Kidney tubule cell (primary cell): ENCODE measurements around the gene PLCXD1.
A peak's percentile ranks its signal among the peaks of the same experiment; 100 is the strongest.
"Not testable (repeated sequence)": the region's sequence is repeated elsewhere in the genome, so short reads cannot be mapped to it uniquely, and the experiment has no call there.

ENCODE experiments used
- DNase-seq: peaks from one replicate; pipeline ENCODE4 v3.0.0-alpha.2; 2018; ENCODE audit warnings: low spot score

Gene PLCXD1, protein sequence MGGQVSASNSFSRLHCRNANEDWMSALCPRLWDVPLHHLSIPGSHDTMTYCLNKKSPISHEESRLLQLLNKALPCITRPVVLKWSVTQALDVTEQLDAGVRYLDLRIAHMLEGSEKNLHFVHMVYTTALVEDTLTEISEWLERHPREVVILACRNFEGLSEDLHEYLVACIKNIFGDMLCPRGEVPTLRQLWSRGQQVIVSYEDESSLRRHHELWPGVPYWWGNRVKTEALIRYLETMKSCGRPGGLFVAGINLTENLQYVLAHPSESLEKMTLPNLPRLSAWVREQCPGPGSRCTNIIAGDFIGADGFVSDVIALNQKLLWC

DNA sequence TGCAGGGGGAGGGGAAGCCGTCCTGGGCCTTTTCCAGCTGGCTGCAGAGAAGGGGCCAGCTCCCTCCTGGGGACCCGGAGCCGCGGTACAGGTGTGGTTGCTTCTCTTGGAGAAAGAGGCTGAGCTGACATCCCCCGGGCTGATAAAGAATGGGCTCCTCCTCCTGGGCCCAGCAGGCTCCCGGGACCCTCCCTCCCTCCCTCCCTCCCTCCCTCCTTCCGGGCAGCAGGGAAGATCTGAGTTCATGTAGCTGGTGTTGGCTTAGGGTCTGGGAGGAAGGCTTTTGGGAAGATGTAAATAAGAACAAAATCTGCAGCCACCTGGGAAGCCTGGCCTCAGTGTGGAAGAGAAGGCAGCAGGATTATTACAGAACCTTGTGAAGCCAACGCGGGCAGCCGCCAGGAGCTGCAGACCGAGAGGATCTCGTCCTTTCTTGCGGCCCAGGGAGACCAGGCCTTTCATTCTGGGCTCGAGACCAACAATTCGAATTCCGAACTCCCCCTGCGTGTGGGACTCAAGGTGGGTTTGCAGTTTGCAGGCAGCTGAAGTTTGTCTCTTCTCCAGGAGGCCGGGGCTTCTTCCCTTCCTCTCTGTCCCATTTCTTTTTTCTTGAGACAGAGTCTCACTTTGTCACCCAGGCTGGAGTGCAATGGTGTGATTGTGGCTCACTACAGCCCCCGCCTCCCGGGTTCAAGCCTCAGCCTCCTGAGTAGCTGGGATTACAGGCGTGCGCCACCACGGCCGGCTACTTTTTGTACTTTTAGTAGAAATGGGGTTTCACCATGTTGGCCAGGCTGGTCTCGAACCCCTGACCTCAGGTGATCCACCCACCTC is at the start of gene PLCXD1:
Gene PLCXD1 (plus strand): TSS at position 216 of the 834 bp plus-strand sequence. CDS start 2,807 bp downstream, outside the sequence.
- peak; percentile 13 for DNase-seq

DNA sequence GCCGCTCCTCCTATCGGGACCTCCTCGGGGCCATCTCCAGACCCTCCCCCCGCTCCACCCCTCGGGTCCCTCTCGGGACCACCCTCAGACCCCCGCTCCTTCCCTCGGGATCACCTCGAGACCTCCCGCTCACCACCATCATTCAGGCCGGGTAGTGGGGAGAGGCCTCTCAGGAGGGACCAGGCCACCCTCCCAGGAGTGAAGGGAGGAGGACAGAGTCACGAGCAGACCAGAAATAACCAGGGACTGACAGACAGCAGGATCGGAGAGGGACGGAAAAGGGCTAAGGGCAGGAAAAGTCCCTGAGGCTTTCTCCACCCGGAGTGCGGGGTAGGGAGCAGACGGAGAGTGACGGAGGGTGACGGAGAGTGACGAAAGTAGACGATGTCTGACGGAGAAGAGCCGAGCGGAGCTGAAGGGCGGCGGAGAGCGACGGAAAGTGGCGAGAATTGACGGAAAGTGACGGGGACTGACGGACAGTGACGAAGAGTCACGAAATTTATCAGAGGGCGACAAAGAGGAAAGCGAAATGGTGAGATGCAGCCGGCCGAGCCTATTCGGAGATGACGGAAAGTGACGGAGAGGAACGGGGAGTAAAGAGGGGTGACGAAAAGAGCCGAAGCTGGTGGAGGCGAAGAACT is 49.4 kb upstream of the PLCXD1 start:
- not testable (repeated sequence) for DNase-seq

DNA sequence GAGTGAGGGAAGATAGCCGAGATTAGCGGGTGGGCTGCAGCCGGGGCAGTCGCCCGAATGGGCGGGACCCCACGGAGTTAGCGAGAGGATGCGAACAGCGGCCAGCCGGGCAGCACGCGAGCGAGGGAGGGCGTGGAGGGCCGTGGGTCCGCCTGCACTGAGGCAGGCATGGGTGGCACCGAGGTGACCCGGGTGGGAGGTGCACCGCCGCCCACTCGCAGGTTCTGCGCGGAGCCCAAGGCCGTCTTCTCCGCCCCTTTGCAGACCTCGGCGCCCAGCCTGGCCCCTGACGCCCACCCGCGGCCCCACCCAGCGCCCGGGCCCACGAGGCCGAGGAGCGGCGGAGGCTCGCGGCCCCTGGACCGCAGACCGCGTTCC is 48.9 kb upstream of the PLCXD1 start:
- DNase-seq: not testable (repeated sequence)

DNA sequence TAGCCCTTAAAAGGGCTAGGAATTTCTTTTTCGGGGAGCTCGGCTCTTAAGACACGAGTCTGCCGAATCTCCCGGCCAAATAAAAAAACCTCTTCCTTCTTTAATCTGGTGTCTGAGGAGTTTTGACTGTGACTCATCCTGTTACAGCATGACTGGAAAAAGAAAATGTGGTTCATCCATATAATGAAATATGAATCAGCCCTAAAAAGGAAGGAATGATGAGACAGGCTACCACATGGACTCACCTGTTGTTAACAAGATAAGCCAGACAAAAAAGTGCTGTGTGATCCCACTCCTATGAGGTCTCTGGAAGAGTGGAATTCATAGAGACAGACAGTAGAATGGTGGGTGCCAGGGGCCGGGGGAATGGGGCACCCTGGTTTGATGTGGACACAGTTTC is 45.0 kb upstream of the PLCXD1 start:
- not testable (repeated sequence) for DNase-seq

DNA sequence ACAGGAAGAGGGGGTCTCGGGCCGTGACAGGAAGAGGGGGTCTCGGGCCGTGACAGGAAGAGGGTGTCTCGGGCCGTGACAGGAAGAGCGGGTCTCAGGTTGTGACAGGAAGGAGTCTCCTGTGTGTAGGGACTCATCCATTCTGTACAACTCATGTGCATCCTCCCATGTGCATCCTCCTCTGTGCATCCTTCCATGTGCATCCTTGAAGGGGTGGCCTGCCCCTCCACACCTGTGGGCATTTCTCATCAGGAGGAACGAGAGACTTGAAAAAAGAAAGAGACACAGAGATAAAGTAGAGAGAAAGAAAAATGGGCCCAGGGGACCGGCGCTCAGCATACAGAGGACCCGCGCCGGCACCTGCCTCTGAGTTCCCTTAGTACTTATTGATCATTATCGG is 30.2 kb upstream of the PLCXD1 start:
- no peak for DNase-seq

DNA sequence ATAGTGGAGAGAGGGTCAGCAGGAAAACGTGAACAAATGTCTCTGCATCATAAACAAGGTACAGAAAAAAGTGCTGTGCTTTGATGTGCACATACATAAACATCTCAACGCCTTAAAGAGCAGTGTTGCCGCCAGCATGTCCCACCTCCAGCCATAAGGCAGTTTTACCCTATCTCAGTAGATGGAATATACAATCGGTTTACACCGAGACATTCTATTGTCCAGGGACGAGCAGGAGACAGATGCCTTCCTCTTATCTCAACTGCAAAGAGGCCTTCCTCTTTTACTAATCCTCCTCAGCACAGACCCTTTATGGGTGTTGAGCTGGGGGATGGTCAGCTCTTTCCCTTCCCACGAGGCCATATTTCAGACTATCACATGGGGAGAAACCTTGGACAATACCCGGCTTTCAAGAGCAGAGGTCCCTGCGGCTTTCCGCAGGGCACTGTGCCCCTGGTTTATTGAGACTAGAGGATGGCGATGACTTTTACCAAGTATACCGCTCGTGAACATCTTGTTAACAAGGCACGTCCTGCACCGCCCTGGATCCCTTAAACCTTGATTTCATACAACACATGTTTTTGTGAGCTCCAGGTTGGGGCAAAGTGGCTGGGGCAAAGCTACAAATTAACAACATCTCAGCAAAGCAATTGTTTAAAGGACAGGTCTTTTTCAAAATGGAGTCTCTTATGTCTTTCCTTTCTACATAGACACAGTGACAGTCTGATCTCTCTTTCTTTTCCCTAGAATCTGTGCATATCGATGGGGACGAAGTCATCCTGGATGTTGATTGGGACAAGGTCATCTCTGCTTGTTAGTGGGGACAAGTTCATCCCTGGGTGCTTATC is 29.6 kb upstream of the PLCXD1 start:
- DNase-seq: not testable (repeated sequence)

DNA sequence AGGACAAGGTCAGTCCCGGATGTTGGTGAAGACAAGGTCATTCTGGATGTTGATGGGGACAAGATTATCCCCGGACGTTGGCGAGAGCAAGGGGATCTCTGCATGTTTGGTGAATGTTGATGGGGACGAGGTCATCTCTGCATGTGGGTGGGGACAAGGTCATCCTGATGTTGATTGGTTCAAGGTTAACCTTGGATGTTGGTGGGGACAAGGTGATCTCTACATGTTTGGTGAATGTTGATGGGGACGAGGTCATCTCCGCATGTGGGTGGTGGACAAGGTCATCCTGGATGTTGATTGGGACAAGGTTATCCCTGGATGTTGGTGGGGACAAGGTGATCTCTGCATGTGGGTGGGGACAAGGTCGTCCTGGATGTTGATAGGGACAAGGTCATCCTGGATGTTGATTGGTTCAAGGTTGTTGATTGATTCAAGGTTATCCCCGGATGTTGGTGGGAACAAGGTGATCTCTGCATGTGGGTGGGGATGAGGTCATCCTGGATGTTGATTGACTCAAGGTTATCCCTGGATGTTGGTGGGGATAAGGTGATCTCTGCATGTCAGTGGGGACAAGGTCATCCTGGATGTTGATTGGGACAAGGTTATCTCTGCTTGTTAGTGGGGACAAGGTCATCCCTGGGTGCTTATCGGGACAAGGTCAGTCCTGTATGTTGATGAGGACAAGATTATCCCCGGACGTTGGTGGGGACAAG is 28.8 kb upstream of the PLCXD1 start:
- no peak for DNase-seq

DNA sequence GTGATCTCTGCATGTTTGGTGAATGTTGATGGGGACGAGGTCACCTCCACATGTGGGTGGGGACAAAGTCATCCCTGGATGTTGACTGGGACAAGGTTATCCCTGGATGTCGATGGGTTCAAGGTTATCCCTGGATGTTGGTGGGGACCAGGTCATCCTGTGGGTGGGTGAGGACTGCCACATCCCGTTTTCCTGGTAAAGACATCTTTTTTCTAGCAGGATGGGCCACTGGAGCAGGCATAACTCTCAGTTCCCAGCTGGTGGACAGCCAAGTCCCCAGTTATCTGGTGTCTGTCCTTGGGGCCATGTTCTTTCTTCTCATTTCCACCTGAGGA is 28.3 kb upstream of the PLCXD1 start:
- no peak for DNase-seq

DNA sequence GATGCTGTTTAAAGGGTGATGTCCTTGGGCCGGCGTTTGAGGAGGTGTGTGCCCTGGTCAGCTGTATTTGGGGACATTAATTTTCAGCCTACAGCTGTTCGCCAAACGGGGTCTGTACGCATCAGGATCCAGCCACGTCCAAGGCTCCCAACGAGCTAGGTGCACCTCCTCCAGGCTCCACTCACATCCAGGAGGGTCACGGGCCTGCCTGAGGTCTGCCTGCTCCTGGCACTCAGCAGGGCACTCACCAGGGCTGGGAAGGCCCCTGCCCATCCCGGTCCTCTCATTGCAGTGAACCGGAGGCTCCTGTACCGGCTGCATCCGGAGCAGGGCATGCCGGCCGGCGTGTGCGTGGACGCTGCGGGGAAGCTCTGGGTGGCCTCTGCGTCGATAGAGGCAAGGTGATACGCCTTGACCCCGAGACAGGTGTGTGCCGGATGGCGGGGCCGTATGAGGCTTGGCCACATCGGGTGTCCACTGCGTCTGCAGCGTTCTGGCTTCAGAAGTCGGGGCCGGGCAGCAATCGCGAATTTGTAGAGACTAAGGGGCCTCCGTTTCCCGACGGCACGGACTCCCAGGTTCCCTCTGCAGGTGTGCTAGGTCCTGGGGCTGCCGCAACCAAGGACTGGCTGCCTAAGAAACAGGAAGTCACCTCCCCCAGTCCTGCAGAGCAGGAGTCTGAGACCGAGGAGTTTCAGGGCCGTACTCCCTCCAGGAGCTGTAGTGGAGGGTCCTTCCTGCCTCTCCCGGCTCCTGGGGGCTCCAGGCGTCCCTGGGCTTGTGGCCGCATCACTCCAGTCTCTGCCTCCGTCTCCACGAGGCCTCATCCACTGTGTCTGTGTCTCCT is 27.5 kb upstream of the PLCXD1 start:
- DNase-seq: no peak

DNA sequence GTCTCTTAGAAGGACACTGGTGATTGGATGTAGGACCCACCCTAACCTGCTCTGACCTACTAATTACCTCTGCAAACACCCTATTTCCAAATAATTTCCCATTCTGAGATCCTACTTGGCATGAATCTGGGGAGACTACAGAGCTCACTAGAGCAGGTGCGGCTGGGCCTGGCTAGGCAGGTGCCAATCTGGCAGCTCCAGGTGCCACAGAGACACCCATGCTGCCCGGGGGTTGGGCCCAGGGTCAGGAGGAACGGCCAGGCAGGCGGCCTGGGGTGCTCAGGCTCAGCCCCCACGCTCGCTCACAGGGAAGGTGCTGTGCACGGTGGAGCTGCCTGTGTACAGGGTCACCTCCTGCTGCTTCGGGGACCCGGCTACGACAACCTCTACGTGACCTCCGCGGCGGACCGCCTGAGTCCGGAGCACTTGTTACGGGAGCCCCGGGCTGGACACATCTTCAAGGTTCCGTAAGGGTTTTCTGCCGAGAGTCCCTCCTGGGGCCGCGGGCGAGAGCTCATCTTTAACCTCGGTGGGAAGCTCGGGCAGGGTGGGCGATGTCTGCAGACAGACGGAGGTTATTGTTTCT is 26.5 kb upstream of the PLCXD1 start:
- DNase-seq: no peak

DNA sequence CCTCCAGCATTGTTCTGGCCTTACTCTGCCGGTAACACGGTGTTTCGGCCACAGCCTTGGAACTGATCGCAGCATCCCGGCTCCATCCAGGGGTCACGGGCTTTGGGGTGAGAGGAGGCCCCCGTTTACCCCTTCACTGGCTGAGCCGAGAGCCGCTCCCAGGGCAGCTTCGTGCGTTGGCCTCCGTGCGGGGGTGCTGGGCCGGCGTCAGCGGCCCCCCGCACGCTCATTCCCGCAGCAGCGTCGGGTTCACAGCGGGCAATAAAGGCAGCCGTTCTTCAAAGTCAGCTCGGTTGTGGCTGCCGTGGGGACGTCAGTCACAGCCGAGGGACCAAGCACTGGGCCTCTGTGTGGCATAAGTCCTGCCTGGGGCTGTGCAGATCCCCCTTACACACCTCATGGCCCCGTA is 25.3 kb upstream of the PLCXD1 start:
- no peak for DNase-seq

DNA sequence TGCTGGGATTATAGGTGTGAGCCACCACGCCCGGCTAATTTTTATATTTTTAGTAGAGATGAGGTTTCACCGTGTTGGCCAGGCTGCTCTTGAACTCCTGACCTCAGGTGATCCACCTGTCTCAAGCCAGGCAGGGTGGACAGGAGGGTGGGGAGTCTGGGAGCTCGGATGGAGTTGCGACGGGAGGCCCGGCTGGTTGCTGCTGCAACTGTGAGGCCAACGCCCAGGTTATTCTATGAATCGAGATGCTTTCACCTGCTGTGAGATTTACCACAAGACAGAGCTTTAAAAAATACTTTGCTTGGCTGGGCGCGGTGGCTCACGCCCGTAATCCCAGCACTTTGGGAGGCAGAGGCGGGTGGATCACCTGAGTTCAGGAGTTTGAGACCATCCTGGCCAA is 24.1 kb upstream of the PLCXD1 start:
- not testable (repeated sequence) for DNase-seq

DNA sequence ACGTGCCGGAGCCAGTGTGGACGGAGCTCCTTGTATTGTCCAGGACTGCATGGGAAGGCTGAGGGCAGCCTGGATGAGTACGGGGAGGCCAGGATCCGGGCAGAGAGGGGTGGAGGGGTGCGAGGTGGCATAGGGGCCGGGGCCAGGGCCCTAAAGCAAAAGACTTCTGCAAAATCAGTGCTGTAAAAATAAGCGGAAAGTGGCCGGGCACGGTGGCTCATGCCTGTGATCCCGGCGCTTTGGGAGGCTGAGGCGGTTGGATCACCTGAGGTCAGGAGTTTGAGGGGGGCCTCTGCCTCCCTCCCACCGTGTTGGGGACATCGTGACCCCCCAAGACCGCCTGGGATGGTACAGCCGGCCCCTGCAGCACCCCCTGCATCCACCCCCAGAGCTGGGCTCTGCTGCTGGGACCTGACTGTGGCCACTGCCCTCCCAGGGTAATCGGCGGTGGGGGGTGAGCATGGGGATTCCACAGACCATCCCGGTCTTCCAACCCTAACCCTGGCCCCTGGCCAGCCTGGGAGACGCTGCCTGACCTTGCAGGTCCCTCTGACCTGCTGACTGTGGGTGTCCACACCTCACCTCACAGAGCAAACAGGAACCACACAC is 23.4 kb upstream of the PLCXD1 start:
- no peak for DNase-seq

DNA sequence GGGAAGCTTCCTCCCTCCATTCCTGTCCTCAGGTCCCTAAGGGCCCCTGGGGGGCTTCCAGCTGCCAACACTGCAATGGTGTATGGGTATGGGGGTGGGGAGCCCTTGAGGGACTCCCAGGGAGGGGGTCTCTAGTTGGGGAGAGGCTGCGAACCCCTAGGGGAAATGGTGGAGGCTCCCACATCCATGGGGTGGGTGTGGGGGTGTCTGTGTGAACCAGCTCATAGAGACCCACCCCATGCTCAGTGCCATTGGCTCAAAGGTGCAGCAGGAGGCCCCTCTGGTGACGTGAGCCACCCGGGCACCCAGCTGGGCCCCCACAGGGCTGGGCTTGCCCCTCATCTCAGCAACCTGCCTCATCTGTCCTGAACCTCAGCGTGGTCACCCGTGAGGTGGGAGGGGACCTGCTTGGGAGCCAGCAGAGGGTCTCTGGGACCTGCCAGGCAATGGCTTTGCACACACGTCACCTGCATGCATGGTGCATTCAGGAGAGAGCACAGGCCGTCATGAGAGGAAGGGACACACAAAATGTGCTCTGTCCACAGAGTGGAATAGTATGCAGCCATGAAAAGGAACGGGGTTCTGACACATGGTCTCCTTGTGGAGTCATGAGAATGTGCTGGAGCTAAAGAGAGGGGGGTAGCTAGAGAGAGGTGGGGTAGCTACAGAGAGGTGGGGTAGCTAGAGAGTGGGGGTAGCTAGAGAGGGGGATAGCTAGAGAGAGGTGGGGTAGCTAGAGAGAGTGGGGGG is 22.7 kb upstream of the PLCXD1 start:
- DNase-seq: no peak

DNA sequence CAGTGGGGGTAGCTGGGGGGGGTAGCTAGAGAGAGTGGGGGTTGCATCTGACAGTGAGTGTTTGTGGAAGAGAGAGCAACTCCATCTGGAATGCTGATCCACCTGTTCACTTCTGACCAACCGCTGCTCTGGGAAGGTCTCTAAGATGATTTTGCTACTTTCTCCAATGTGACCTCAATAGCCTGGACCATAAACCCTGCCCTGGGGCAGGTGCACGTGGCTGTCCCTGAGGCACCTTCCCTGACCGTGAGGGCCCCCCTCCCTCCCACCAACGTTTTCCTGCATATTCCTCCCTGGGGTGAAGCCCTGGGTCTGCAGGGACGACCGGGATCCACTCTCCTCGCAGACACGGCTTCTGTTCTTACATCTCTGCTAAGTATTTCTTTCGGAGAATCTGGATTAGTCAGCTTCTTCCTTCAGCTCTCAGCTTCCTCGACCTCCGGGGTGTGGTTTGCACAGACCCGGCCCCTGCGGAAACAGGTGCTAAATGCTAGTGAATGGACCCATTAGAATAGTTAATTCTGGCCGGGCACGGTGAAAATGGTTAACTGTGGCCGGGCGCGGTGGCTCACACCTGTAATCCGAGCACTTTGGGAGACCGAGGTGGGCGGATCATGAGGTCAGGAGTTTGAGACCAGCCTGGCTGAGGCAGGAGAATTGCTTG is 21.4 kb upstream of the PLCXD1 start:
- peak; percentile 37 for DNase-seq

DNA sequence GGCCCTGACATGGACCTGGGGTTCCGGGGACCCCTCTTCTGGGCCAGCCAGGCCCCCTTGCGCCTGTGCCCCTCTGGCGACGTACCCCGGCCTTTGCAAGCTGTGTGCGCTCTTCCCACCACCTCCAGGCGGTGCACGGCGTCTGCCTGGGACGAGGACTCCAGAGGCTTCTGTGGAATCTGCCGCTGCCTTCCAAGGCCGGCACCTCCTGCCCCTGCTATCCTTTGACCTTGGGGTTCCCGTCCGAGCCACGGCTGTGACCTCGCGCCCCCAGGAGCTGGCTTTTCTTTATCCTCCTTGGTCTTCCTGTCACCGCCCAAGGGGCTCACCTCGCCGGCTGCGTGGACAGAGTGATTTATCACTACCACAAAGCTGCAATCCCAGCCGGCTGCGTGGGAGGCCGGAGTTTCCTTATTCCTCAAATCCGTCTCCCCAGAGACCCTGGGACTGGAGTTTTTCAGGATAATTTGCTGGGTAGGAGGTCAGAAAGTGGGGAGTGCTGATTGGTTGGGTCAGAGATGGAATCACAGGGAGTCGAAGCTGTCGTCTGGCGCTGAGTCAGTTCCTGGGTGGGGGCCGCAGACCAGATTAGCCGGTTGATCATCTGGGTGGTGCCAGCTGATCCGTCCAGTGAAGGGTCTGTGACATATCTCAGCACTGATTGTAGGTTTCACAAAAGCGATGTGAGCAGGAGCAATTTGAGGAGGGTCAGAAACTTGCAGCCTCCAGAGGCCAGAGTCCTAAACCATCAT is 19.8 kb upstream of the PLCXD1 start:
- no peak for DNase-seq

DNA sequence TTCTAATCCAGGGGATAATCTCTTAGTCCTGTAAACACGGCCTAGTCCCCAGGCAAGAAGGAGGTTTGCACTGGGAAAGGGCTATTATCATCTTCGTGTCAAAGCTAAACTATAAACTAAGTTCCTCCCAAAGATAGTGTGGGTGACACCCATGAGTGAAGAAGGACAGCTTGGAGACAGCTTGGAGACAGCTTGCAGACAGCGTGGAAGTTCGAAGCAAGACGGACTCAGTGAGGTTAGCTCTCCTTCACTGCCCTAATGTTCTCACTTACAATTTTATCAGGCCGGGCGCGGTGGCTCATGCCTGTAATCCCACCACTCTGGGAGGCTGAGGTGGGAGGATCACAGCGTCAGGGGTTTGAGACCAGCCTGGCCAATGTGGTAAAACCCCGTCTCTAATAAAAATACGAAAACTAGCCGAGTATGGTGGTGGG is 19.2 kb upstream of the PLCXD1 start:
- DNase-seq: no peak
